ENCODE measurements around the gene DEK.
"Not testable (repeated sequence)": the region's sequence is repeated elsewhere in the genome, so short reads cannot be mapped to it uniquely, and the experiment has no call there.

DEK gene

GRCh38 chr6:18234564-18234963 lies 29.8 kb downstream of the DEK start:
- no peak for DNase-seq

GRCh38 chr6:18233770-18234169 lies 30.6 kb downstream of the DEK start:
- DNase-seq, result not testable (repeated sequence)

GRCh38 chr6:18231856-18232255 lies 32.5 kb downstream of the DEK start:
- DNase-seq, result not testable (repeated sequence)

- not testable (repeated sequence) for DNase-seq
These were observed 35.7 kb downstream of the DEK start for GRCh38 chr6:18228590-18228989.

DNA sequence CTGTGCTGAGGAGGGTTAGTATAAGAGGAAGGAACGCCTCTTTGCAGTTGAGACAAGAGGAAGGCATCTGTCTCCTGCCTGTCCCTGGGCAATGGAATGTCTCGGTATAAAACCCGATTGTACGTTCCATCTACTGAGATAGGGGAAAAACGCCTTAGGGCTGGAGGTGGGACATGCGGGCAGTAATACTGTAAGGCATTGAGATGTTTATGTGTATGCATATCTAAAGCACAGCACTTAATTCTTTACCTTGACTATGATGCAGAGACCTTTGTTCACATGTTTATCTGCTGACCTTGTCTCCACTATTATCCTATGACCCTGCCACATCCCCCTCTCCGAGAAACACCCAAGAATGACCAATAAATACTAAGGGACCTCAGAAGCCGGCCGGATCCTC lies 37.2 kb downstream of the DEK start:
- not testable (repeated sequence) for DNase-seq

- not testable (repeated sequence) for DNase-seq
These were observed 37.8 kb downstream of the DEK start for GRCh38 chr6:18226451-18227105.

DNA sequence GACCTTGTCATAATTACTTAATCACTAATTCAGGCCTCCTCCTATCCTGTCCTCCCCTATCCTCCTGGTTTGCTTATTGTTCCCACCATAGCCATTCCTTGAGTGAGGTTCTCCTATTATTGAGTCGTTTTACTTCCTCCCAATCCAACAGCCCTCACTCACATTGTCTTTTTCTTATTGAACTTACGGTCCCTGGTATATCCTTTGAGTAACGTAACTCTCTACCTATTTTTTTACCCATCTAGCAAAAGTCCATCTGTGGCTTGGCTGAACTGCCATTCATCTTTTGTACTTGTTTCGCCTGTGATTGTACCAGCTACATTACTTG lies 43.1 kb downstream of the DEK start:
- no peak for DNase-seq

DNA sequence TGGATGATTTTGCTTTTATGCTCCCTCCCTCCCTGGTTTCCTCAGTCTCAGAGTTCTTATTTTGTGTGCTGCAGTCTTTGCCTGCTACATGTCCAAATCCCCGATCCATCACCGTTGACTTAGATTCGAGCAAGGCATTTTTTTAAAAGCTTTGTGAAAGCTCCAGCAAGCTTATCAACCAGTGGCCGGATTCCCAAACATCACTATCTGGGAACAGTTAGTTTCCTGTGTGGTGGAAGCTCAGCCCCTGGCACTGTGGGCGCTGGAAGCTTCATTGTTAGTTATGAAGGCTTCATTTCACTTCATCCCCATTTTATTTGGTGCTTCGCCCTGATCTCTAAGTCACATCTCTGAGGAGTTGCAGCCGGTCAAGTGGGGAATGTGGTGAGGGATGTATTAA lies 44.7 kb downstream of the DEK start:
- no peak for DNase-seq

GRCh38 chr6:18218233-18218632 lies 46.1 kb downstream of the DEK start:
- no peak for DNase-seq

DNA sequence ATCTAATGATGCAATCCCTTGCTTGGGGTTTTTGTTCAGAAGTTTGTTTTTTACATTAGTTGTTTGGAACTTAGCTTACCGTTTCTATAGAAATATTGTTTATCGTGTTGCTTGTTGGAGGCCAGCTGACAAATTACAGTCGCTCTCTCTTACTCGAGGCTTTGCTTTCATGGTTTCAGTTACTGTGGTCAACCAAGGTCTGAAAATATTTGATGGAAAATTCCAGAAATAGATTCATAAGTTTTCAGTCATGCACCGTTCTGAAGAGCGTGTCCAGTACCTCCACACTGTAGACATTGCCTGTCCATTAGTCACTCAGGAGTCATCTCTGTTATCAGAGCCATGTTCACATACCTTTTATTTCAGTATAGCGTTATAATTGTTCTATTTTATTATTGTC lies 47.9 kb downstream of the DEK start:
- DNase-seq, result no peak

DNA sequence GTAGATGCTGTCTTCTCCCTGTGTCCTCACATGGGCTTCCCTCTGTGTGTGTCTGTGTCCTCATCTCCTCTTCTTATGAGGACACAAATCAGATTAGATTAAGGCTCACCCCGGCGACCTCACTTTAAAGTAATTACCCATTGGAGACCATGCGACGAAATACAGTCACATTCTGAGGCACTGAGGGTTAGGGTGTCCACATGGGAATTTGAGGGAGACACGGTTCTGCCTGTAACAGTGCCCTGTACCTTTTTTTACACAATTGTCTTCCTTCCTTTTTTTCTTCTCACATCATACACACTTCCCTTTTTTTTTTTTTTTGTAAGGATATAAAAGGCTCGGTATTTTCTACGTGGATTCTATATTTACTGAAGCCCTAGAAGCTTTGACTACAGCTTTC lies 48.9 kb downstream of the DEK start:
- no peak for DNase-seq

GRCh38 chr6:18214003-18214402 lies 50.3 kb downstream of the DEK start:
- DNase-seq, result no peak

GRCh38 chr6:18213439-18213838 lies 50.9 kb downstream of the DEK start:
- DNase-seq, result no peak

- DNase-seq, result no peak
These were observed 52.1 kb downstream of the DEK start for GRCh38 chr6:18212231-18212630.

DNA sequence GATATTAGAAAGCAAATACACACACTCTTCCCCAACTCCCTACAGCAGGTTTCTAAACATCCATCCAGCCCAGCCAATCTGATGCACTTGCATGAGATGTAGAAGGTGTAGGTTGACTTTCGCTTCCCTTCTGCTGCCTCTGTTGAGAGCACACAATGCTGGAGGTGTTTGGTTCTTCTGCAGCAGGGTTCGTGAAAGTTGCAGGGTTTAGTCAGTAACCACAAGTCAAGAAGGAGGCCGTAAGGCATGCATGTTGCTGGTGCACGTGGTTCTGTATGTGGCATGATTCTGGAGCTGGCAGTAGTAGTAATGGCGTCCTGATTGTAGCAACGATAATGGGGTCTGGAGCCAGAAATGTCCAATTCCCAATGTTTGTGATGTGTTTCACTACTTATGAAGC lies 53.0 kb downstream of the DEK start:
- peak; percentile 42 for DNase-seq

GRCh38 chr6:18210707-18211106 lies 53.6 kb downstream of the DEK start:
- DNase-seq, result no peak

GRCh38 chr6:18209539-18210197 lies 54.7 kb downstream of the DEK start:
- DNase-seq, result no peak

DNA sequence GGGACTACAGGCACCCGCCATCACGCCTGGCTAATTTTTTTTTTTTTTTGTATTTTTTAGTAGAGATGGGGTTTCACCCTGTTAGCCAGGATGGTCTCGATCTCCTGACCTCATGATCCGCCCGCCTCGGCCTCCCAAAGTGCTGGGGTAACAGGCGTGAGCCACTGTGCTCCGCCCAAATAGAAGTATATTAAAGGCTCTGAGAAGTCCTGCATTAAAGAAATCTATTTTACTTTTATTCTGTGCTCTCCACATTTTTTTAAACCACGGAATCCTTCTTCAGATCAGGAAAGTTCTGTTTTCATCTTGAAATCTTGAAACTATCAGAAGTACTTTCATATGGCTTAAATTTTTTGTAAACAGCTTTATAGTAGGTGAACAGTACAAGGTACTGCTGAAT lies 55.6 kb downstream of the DEK start:
- DNase-seq, result not testable (repeated sequence)

- DNase-seq, result no peak
These were observed 56.4 kb downstream of the DEK start for GRCh38 chr6:18207949-18208348.

- no peak for DNase-seq
These were observed 56.9 kb downstream of the DEK start for GRCh38 chr6:18207438-18207837.

GRCh38 chr6:18206591-18206990 lies 57.7 kb downstream of the DEK start:
- DNase-seq, result no peak

GRCh38 chr6:18204691-18205090 lies 59.6 kb downstream of the DEK start:
- no peak for DNase-seq

DNA sequence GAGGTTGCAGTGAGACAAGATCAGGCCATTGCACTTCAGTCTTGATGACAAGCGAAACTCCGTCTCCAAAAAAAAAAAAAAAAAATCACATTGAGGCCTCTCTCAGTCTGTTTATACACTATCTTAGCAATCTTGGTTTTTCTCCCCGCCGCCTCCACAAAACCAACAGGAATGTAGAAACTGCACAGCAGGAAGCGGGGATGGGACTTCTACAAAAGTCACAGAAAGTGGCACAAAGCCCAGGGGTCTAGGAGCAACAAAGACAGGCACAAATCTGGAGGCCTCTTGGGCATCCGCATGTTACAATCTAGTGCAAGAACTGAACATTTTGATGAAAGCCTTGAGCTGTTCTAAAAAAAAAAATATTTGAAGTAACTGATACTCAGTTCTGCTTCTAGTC lies 60.5 kb downstream of the DEK start:
- no peak for DNase-seq

GRCh38 chr6:18192026-18192425 lies 72.3 kb downstream of the DEK start:
- no peak for DNase-seq

- DNase-seq, result no peak
These were observed 75.1 kb downstream of the DEK start for GRCh38 chr6:18189196-18189595.
